T-helper 1 cell (primary cell): ENCODE results near the gene PDCL2.

ENCODE experiments used
- DNase-seq, 5 donors: peaks; one replicate each; pipeline ENCODE4 v3.0.0-alpha.2; 2012 to 2020

The PDCL2 gene

GRCh38 chr4:55538531-55538930, 53.5 kb downstream of the PDCL2 start:
- DNase-seq, result no peak

- no peak for DNase-seq
Observed at GRCh38 chr4:55534306-55534705, 57.7 kb downstream of the PDCL2 start.

GRCh38 chr4:55530691-55531090, 61.4 kb downstream of the PDCL2 start:
- no peak for DNase-seq

- no peak for DNase-seq
Observed at GRCh38 chr4:55530167-55530566, 61.9 kb downstream of the PDCL2 start.

GRCh38 chr4:55528491-55528890, 63.6 kb downstream of the PDCL2 start:
- DNase-seq, result no peak

- no peak for DNase-seq
Observed at GRCh38 chr4:55524844-55525571, 67.0 kb downstream of the PDCL2 start.

GRCh38 chr4:55518442-55518841, 73.6 kb downstream of the PDCL2 start:
- no peak for DNase-seq

GRCh38 chr4:55517526-55518229, 74.4 kb downstream of the PDCL2 start:
- no peak for DNase-seq

GRCh38 chr4:55512922-55513571, 79.0 kb downstream of the PDCL2 start:
- DNase-seq, result no peak

GRCh38 chr4:55512077-55512476, 80.0 kb downstream of the PDCL2 start:
- no peak for DNase-seq

GRCh38 chr4:55510685-55511084, 81.4 kb downstream of the PDCL2 start:
- DNase-seq, result peak in 1 of 5 donors; percentile 5

- DNase-seq, result no peak
Observed at GRCh38 chr4:55509266-55509665, 82.8 kb downstream of the PDCL2 start.

GRCh38 chr4:55507612-55508011, 84.4 kb downstream of the PDCL2 start:
- no peak for DNase-seq
